DMS153 (cell line): ENCODE measurements around the gene TGM1.

Experiments used
- DNase-seq: peaks from one replicate; lab custom pipeline; 2025; lab: John Stamatoyannopoulos, UW

Gene TGM1

GRCh38 chr14:24262821-24263733 lies at the start of gene TGM1:
TSS of gene TGM1 (minus strand) at chr14:24263177. CDS start at chr14:24262352, 825 bp downstream.
- DNase-seq = no peak

GRCh38 chr14:24311837-24312615 lies 49.0 kb upstream of the TGM1 start:
- no peak for DNase-seq

DNA sequence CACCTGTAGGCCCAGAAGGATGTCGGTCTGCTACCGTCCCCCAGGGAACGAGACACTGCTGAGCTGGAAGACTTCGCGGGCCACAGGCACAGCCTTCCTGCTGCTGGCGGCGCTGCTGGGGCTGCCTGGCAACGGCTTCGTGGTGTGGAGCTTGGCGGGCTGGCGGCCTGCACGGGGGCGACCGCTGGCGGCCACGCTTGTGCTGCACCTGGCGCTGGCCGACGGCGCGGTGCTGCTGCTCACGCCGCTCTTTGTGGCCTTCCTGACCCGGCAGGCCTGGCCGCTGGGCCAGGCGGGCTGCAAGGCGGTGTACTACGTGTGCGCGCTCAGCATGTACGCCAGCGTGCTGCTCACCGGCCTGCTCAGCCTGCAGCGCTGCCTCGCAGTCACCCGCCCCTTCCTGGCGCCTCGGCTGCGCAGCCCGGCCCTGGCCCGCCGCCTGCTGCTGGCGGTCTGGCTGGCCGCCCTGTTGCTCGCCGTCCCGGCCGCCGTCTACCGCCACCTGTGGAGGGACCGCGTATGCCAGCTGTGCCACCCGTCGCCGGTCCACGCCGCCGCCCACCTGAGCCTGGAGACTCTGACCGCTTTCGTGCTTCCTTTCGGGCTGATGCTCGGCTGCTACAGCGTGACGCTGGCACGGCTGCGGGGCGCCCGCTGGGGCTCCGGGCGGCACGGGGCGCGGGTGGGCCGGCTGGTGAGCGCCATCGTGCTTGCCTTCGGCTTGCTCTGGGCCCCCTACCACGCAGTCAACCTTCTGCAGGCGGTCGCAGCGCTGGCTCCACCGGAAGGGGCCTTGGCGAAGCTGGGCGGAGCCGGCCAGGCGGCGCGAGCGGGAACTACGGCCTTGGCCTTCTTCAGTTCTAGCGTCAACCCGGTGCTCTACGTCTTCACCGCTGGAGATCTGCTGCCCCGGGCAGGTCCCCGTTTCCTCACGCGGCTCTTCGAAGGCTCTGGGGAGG lies 47.9 kb upstream of the TGM1 start, which contains the start of gene LTB4R:
Gene LTB4R, plus strand, starts transcription at position 857 of the 959 bp plus-strand sequence. CDS start 4,150 bp downstream, outside the sequence.
- peak; percentile 56 for DNase-seq

DNA sequence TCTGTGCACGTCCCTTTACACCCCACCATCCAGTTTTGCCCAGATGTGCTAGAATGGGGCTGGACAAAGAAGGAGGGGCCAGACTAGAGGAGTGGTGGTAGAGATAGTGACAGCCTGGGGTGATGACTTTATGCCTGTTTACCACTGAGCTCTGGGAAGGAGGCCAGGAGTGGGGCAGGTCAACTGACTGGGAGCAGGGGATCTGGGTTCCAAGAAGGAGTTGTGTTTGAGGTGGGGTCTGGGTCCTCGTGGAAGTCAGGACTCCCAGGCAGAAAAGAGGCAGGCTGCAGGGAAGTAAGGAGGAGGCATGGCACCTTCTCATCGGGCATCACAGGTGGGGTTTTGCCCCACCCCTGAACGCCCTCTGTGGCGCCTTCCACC lies 47.3 kb upstream of the TGM1 start:
- DNase-seq = no peak

- DNase-seq = no peak
Observed at GRCh38 chr14:24309538-24310264, 46.7 kb upstream of the TGM1 start, which contains the start of gene LTB4R2. TSS of gene LTB4R2 (plus strand) at chr14:24310140. CDS start at chr14:24310665, 525 bp downstream.

- DNase-seq = no peak
Observed at GRCh38 chr14:24308342-24309124, 45.6 kb upstream of the TGM1 start.

DNA sequence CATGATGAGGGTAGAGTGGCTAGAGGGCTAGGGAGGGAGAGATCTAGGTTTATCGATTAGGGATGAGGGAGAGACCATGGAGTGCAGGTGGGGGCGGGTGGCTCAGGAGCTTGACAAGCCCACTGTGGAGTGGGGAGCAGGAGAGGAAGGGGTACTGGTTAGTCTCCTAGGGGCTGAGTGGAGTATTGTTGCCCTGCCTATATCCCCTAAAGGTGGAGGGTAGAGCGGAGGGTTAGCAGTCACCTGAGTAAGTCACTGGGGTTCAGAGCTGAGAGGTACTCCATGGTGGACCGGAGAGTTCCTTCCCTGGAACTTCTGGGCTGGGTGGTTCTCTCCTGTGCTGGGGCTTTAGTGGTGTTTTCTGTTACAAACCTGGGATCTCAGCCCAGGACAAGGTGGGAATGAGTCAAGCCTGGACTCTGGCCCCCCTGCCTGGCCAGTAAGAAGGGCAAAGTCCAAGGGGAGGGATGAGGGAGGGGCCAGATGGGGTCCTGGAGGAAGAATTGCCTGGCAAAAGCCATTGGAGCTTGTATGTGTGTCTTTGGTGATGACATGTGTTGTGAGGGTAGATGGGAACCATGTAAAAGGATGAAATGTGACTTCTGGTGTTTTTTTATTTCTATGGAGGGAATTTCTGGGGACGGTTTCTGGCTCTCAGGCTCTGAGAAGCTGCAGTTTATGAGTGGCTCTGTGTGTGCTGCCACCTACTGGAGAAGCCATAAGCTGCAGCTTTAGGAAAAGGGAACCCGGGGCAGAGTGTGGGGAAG lies 44.8 kb upstream of the TGM1 start, which contains the start of gene CIDEB:
Gene CIDEB, minus strand, starts transcription at position 403 of the 767 bp plus-strand sequence. Its CDS starts 119 bp downstream, at position 284.
- no peak for DNase-seq

- no peak for DNase-seq
Observed at GRCh38 chr14:24307156-24307574, 44.2 kb upstream of the TGM1 start.

- no peak for DNase-seq
Observed at GRCh38 chr14:24304019-24304387, 41.0 kb upstream of the TGM1 start.

DNA sequence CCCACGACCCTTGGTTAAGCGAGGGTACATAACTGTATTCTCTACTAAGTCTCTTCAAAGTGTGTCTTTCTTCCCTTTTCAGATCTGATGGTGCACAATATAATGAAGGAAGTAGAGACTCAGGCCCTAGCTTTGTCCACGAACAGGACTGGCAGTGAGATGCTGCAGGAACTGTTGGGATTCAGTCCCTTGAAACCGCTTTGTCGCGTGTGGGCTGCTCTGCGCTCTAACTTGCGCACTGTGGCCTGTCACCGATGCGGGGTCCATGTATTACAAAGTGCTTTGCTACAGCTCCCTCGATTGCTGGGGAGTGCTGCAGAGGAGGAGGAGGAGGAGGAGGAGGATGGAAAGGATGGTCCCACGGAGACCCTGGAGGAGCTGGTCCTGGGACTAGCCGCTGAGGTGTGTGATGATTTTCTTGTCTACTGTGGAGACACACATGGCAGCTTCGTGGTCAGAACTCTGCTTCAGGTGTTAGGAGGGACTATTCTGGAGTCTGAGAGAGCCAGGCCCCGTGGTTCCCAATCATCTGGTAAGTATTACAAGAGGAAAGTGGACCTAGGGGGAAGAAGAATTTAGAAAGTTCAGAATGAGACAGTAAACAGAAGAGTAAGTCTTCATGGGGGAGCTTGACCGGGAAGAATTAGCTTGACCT lies 37.5 kb upstream of the TGM1 start:
- DNase-seq = no peak

GRCh38 chr14:24299255-24300191 lies 36.5 kb upstream of the TGM1 start, which contains the start of the genes DHRS1 and NOP9:
TSS of gene DHRS1 (minus strand) at chr14:24299780. CDS start at chr14:24299106, 674 bp downstream.
TSS of gene NOP9 (plus strand) at chr14:24299850. CDS start at chr14:24299955, 105 bp downstream.
- DNase-seq = peak; percentile 56

- DNase-seq = no peak
Observed at GRCh38 chr14:24298892-24299254, 35.9 kb upstream of the TGM1 start.

DNA sequence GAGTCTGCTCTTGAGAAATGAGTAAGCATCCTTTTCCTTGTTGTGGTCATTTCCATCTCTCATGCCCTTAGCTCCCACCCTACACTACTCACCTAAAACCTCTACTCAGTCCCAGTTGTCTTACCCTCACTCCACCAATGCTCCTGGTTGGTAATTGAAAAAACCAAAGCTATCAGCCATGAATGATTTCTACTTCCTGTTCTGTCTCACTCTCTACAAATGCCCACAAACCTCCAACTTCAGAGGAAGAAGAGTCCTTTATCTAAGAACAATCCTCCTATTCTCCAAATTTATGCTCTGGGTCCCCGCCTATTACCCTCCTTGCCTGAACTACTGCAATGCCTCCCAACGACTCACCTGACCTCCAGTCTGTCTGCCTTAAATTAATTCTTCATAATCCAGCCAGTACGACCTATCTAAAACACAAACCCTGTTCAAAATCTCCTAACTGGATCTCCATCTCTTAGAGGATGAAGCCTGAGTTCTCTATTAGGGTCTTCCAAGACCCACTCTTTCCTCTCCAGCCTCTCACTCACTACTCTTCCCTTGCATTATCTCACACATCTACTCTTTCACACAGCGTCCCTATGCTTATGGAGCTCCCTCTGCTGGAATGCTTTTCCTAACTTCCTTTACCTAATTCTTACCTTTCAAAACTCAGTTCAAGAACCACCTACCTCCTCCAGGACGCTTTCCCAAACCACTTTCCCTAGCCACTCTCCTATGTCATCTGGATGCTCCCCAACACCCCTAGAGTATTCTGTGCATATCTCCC lies 34.4 kb upstream of the TGM1 start:
- DNase-seq = no peak

- DNase-seq = peak; percentile 28
Observed at GRCh38 chr14:24296341-24297157, 33.6 kb upstream of the TGM1 start.

GRCh38 chr14:24293525-24293924 lies 30.5 kb upstream of the TGM1 start:
- no peak for DNase-seq
